NCI-H1417 treated with DMSO at 0.1 percent for 48 hours (cell line): ENCODE measurements around the gene SDSL.

Experiments used
- DNase-seq: peaks from one replicate; lab custom pipeline; 2025; lab: John Stamatoyannopoulos, UW

SDSL gene

DNA sequence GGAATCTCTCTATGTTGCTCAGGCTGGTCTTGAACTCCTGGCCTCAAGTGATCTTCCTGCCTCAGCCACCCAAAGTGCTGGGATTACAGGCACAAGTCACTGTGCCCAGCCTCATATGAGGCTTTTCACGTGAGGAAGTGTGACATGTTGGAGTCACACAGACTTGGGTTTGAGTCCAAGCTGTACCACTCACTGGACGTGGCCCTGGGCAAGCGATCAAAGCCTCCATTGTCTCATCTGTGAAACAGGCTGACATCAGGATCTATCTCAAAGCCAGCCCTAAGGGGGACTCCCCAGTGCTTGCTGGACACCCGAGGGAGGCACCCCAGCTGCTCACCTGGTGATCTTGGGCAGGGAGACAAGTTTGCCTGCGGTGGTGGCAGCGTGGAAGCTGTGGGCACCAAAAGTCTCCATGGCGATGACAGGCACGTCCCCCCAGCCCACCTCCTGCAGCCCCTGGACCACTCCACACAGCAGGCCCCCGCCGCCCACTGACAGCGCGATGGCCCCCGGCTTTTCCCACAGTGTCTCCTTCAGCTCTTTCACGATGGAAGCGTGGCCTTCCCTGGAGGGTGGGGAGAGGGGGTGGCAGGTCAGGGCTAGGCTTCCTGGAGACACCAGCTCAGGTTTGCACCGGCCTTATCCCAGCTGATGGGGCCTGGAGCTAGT is 25.2 kb upstream of the SDSL start:
- no peak for DNase-seq

DNA sequence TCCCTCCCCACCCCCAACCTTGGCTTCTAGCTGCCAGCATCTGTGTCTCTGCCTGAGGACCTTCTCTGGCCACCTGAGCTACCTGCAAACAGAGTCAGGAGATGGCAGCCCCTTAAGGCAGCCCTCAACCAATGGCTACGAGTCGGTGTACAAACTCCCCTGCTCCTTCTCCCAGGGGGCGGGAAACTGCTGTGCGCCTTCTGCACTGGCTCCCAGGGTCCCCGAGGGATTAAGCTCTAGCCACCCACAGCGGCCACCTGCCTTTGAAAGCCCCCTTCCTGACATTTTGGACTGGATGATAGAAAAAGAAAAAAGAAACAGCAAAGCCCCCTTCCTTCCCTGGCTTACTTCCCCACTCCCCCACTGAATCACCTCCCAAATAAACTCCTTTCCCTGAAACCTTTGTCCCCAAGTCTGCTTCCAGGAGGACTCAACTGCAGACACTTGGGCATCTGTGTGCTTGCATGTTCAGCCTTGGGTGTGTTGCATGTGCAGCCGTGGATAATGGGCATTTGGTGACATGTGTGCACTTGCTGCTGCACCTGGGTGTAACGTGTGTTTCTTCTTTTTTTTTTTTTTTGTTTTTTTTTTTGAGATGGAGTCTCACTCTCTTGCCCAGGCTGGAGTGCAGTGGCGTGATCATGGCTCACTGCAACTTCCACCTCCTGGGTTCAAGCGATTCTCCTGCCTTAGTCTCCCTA is 24.5 kb upstream of the SDSL start:
- no peak for DNase-seq

DNA sequence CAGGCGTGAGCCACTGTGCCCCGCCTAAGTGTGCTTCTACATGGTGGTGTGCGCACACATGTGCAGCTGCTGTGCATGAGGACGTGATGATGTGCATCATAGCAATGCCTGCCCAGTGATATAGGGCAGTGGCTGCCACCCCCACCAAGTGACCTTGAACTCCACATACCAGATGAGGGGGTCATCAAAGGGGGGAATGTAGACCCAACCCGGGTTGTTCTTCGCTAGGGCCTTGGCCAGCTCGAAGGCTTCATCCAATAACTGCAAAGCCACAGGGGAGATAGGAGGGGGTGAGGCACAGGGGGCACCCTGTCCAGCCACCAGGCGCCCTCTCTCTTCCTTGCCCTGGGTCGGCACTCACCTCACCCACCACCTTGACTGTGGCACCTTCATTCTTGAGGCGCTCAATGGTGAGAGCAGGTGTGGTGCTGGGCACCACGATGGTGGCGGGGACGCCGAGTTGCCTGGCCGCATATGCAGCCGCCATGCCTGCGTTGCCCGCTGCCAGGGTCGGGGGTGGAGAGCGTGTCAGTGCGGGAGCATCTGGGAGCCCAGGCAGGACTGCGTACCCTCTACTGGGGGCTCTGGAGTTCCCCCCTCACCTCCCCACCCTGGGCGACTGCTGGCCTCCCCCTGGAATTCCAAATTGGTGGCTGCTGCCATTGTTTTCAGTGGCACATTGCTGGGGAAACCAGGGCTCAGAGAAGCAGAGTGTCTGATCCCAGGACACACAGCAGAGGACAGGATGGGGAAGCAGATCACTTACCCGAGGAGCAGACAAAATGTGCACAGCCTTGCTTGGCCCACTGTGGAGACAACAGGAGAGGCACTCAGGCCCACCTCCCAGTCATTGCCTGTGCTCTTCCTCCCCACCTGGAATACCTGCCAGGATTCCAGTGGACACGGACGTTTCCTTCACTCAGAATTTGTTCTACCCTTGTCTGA is 23.6 kb upstream of the SDSL start:
- no peak for DNase-seq

DNA sequence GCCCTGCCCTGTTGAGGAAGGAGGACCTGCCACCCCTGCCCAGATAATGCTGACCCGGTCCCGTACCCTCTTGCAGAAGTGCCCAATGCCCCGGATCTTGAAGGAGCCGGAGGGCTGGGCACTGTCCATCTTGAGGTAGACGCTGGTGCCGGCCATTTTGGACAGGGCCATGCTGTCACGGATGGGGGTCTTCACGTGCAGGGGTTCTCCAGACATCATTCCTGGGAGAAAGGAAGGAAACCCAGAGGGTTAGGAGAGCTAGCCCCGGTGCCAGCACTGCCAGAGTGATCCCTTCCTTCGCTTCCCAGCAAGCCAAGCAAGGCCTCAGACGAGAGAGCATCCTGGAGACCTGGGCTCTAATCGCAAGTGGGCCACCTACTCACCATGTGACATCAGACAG is 22.7 kb upstream of the SDSL start:
- no peak for DNase-seq

DNA sequence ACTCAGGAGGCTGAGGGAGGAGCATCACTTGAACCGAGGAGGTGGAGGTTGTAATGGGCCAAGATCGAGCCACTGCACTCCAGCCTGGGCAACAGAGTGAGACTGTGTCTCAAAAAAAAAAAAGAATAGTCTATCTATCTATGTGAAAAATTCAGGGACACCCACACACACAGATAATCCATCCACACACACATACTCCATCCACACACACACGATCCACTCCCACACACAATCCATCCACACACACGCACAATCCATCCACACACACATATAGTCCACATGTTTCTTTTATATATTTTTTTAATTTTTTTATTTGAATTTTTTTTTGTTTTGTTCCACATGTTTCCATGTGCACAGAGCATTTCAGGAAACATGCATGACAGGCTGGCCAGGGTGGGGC is 21.8 kb upstream of the SDSL start:
- no peak for DNase-seq

DNA sequence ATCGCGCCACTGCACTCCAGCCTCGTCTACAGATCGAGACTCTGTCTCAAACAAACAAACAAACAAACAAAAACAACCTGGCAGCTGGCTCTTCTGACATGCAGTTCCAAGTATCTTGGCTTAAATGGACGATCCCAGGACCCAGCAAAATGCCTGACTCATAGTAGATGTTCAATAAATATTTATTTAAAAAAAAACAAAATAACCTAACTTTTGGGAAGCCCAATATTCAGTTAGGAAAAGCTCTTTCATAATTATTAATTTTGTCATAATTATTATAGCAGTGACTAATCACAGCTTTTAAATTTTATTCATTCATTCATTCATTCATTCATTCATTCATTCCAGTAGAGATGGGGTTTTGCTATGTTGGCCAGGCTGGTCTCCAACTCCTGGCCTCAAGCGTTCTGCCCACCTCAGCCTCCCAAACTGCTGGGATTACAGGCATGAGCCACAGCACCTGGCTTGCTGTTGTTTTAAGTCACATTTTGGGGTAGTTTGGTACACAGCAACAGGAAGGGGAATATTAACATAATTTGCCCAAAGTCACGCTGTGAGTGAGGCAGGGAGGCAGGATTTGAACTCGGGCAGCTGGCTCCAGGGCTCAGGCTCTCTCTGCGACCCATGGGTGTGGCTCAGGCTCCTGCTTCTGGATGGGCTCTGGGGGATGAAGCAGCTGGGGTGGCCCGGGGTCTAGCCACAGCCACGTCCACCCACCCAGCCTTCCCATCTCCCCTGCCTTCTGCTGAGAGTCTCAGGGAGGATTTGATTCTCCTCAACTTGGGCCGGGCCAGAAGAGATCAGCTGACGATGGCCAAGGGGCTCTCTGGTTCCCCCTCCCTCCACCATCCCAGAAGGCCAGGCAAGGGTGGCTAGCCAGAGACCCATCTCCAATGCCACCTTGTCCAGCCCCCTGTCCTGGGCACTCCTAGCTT is 20.8 kb upstream of the SDSL start:
- DNase-seq, result no peak

DNA sequence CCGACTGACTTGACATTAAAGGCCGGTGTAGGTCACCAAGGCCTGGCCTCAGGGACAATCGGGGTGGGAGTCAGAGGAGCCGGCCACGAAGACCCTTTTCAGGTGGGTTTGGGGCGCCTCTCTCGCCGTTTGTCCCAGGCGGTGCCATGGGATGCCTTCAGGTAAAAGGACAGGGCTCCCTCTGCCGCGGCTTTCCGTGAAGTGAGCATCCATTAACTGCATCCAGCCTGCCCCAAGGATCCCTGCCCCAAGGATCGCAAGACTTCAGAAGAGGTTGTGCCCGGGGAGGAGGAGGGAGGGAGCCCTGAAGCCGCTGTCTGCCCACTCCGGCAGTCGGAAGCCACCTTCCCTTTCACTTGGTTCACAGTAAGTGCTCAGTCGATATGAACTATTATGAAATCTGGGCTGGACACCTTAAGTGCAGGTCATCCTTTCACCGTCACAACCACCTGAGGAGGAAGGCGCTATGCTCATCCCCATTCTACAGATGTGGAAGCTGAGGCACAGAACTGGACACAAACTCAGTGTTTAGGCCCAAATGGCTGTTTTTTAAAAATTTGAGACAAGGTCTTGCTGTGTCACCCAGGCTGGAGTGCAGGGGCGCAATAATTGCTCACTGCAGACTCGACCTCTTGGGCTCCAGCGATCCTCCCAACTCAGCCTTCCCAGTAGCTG is 19.5 kb upstream of the SDSL start:
- no peak for DNase-seq

DNA sequence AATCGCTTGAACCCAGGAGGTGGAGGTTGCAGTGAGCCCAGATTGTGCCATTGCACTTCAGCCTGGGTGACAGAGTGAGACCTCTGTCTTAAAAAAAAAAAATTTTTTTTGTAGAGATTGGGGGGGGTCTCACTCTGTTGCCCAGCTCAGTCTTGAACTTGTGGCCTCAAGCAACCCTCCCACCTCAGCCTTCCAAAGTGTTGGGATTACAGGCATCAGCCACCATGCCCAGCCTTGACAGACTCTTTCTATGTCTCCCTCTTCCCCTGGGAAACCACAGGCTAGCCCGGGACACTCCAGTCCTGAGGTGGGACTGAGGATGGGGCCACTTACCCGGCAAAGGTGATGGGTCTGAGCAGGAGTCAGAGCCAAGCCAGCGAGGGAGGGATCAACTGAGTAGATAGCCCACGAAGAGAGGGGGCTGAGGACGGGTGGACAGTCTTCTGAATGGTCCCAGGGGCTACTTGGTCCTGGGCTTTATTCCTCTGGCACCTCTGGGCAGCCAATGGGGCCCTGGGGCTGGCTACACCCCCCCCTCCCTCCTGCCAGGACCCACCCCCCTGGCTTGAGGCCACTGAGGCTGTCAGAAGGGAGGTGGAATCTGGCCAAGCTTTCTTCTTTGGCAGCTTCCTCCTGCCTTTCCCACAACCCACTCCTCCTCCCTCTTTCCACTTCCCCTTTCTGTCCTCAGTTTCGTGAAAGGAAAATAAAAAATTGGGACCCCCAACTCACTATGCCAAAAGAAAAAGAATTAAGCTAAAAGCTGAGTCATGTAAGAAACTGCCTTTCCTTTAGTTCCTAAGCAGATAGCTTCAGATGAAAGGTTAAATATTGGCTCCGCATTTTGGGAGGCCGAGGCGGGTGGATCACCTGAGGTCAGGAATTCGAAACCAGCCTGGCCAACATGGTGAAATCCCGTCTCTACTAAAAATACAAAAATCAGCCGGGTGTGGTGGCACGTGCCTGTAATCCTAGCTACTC is 18.5 kb upstream of the SDSL start, which contains the start of gene SDS:
Gene SDS, minus strand, starts transcription at position 453 of the 981 bp plus-strand sequence. CDS start 4,179 bp downstream, outside the sequence.
- no peak for DNase-seq

DNA sequence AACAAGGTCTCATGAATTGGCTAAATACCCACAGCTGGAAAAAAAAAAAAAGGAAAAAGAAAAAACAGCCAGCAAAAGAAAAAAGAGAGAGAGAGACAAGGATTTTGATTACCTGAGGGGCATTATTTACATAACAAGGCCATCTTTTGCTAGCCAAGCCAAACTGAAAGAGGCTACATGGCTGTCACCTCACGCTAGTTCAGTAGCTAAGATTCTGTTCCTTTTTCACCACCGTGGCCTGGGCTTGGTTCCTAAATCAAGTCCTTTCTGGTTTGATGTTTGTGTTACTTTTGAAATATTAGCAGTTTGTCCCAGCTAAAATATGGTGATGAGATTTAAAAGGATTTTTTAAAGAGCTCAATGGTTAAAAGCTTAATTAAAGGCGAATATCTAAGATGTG is 16.5 kb upstream of the SDSL start:
- no peak for DNase-seq

DNA sequence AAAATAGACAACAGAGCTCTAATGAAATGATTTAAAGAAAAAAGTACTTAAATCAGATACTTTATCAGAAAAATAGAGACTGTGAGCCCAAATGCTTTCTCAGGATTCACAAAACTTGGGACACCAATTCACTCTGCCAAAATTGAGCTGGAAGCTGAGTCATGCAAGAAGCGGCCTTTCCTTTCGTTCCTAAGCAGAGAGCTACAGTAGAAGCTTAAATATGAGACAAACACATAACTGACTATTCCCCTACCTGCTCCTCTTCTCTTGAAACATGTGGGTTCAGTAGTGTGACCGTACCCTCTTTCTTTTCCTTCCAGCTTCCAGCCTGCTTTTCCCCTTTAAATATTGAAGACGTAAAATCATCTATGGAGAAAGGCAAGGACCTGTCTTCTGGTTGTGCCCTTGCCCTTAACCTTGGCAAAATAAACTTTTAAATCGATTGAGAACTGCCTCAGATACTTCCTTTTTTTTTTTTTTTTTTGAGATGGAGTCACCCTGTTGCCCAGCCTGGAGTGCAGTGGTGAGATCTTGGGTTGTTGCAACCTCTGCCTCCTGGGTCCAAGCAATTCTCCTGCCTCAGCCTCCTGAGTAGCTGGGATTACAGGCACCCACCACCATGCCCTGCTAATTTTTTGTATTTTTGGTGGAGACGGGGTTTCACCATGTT is 14.1 kb upstream of the SDSL start:
- DNase-seq, result no peak

DNA sequence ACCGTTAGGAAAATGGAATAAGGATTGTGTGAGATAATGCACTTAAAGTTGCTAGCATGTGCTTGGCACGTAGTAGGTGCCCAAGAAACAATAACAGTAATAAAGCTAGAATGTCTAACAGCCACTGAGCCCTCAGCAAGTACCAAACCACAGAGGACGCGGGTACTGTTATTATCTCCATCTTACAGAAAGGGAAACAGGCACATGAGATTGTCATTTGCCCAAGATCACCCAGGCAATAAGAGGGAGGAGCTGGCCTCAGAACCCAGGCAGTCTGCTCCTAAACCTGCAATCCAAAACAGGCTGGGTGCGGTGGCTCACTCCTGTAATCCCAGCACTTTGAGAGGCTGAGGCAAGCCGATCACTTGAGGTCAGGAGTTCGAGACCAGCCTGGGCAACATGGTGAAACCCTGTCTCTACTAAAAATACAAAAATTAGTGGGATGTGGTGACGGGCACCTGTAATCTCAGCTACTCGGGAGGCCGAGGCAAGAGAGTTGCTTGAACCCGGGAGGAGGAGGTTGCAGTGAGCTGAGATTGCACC is 13.4 kb upstream of the SDSL start:
- DNase-seq, result no peak

DNA sequence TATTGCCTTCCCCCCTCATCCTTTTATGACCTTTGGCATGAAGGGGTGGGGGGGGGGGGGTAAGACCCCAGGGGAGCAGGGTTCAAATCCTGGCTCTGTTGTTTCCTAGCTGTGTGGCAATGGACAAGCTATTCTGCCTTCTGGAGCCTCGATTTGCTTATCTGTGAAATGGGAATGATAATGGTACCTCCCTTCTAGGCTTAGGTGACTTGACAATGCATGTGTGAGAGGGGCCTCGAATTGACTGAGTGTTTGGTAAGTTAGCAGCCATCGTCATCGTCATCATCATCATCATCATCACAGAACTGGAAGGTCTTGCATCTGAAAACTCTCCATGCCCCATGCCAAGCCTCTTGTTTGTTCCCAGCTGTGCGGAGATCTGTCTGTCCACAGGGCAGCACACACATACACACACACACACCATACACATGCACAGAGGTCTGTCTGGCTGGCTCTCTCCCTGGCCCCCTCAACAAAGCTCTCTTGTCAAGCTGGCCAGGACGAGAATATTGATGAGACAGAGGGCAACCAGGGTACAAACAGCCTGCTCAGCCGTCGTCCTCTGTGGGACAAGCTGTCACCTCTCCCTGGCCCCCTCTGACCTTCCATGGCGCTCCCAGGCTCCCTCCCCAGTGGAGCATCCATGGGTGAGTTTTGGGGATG is 12.6 kb upstream of the SDSL start:
- no peak for DNase-seq

DNA sequence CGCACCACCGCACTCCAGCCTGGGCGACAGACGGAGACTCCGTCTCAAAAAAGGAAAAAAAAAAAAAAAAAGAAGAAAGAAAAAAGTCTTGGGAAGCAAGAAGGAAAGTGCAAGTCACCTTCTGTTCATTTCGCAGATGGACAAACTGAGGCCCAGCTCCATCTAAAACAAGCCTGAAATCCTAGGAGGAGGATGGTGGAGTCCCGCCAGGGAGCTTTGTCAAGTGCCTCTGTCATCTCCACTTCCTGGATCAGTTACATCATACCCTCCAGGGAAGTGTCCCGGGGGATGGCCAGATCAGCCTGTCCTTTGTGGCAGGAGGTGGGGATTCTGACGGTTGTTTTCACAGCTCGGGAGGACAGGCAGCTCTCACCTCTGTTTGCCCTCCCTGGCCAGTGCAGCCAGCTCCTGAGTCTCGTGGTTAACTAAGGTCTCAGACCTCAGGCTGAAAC is 8.7 kb upstream of the SDSL start:
- no peak for DNase-seq

DNA sequence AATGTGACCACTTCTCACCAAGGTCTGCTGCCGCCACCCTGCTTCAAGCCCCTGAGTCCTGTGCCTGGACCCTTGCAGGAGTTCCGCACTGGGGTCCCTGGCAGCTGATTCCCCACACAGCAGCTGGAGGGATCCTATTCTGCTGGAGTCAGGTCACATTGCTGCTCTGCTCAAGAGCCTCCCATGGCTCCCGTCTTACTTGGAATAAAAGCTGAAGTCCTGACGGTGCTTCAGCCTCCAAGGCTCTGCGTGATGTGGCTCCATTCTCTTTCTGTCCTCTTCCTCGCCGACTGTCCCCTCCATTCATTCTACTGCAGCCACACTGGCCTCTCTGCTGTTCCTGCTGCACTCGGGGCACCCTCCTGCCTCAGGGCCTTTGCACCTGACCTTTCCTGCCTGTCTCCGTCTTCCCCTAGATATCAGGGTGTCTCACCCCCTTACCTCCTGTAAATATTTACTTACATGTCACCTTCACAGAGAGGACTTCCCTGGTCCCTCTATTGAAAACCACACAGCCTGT is 7.6 kb upstream of the SDSL start:
- no peak for DNase-seq

DNA sequence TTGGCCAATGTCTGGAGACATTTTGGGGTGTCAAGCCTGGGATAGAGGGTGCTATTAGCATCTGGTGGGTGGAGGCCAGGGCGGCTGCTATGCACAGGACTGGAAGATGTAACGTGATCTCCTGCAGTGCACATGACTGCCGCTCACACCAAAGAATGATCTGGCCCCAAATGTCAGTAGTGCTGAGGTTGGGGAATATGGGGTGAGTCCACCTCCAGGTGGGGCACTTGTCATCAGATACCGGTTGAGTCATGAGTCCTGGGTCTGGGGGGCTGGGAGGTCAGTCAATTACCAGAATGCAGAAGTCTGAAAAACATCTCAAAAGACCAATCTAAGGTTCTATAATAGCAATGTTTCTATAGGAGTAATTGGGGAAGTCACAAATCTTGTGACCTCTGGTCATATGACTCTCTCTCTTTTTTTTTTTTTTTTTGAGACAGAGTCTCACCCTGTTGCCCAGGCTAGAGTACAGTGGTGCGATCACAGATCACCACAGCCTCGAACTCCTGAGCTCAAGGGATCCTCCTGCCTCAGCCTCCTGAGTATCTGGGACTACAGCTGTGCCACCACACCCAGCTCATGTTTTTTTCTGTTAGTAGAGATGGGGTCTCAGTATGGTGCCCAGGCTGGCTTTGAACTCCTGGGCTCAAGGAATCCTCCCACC is 6.0 kb upstream of the SDSL start:
- no peak for DNase-seq

DNA sequence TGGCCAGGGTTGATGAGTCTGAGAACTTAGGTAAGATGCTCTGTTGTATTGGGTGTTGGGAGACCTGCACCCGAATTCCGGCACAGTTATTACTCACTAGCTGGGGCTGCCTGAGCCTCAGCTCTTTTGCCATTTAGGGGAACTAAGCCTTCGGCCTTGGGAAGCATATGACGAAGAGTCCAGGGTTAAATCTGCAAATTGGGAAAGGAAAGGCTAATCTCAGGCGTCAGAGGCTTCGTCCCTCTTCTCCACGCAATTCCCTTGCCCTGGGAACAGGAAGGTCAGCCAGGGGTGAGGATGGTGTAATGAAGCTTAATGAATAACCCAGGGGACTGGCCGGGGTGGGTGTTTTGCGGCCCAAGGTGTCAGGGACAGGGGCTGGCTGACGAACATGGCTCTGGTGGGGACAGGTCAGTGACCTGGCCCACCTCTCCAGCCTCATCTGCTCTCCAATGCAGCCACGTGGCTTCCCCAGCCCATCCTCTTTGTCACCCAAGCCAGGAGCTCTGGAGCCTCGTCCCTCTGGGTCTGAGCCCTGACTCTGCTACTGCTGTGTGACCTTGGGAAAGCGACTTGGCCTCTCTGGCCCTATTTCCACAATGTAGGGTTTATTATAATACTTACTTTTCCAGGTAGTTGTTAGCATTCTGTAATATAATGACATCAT is 3.8 kb upstream of the SDSL start:
- no peak for DNase-seq
